HG03521 (cell line): ENCODE data around the gene SAPCD1.

Experiments
- ATAC-seq: cut with Tn5 transposase; IDR thresholded peaks from one replicate; pipeline ENCODE4 v1.9.1; 2021; ENCODE audit warnings: mild to moderate bottlenecking, moderate library complexity; ENCODE audit not compliant: unreplicated experiment

The SAPCD1 gene

GRCh38 chr6:31762356-31762755, at the start of gene SAPCD1:
Gene SAPCD1, plus strand, starts transcription at chr6:31762656. Its CDS starts 399 bp downstream, at chr6:31763055.
- ATAC-seq: no peak

DNA sequence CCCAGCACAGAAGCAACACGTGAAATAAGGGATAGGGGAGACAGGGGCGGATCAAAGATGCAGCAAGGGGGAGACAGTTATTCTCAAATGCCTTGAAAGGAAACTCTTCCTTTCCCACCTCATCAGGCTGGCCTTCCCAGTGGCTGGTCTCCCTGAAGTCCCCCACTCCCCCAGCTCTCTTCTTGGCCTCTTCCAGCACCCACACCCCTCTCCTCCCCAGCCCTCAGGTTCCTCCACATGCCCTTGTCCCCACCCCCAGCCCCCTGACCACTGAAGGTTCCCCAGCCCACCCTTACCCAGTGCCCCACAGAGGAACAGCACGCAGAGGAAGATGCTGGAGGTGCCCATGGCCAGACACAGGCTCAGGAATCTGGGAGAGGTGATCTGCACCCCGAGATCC, 49.0 kb upstream of the SAPCD1 start:
- ATAC-seq: no peak

DNA sequence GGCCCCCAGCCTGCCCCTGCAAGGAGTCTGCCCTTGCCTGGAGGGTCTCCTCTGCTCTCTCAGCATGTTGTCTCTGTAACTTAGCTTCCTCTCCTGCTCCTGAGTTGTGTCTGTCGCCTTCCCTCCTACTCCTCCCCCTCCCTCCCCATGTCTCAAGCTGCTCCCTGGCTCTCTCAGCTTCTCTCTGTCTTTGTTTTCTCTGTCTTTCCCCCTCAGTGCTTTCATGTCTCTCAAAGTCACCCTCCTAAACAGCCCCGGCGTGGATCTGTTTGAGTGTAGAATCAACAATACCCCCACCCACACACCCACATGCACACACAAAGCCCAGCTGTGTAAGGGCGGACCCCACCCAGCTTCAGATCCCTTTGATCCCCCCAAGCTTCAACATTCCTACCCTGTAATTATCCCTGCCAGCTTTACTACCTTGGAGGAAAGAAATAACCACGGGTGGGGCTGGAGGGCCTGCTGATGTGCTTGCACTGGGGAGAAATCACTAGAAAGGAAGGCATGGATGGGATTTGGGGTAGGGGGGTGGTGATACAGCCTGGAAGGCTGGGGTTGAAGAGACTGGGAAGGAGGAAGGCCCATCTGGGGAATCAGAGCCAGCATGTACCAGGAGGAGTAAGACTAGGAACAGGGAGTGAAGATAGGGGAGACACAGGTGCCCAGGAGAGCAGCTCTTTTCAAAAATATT, 48.3 kb upstream of the SAPCD1 start:
- ATAC-seq: no peak

- no peak for ATAC-seq
Measured at GRCh38 chr6:31715022-31715958, 47.2 kb upstream of the SAPCD1 start, which contains the start of gene LY6G6D. Gene LY6G6D, plus strand, starts transcription at chr6:31715348. Its CDS starts 8 bp downstream, at chr6:31715356.

GRCh38 chr6:31717499-31718222, 44.8 kb upstream of the SAPCD1 start:
- no peak for ATAC-seq

DNA sequence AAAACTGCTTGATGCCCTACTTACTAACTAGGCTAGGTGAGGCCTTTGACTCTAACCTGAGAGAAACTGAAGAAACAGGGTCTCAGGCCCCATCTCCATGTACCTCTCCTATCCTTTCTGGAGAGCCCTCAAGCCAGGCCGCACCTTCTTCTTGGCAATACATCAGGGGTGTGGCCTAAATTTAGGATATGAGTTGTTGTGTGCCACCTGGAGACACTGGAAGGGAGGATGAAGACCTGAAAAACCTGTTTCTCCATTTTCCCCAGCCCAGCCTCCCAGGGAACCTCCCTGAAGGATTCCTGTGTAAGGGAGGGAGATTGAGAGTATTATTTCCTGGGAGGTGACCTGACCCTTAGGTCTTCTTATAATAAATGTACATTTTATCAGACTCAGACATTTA, 44.2 kb upstream of the SAPCD1 start:
- no peak for ATAC-seq

DNA sequence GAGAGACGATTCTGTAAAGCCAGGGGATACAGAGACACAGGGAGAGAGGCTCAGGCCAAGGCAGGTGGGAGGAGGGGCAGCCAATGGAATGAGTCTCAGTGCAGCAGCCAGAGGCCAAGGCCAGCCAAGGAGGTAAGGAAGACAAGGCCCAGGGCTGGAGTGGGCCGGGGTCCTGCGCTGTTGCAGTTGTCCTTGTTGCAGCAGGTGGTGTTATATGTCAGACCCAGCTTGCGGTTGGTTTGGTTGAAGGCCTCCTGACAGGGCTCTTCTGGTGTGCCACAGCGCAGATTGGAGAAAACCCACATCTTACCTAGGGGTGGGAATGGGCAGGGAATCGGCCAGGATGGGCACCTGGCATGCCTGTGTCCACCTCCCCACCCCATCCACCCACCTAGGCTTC, 43.5 kb upstream of the SAPCD1 start:
- ATAC-seq: no peak

GRCh38 chr6:31720196-31720770, 42.2 kb upstream of the SAPCD1 start:
- ATAC-seq: no peak

DNA sequence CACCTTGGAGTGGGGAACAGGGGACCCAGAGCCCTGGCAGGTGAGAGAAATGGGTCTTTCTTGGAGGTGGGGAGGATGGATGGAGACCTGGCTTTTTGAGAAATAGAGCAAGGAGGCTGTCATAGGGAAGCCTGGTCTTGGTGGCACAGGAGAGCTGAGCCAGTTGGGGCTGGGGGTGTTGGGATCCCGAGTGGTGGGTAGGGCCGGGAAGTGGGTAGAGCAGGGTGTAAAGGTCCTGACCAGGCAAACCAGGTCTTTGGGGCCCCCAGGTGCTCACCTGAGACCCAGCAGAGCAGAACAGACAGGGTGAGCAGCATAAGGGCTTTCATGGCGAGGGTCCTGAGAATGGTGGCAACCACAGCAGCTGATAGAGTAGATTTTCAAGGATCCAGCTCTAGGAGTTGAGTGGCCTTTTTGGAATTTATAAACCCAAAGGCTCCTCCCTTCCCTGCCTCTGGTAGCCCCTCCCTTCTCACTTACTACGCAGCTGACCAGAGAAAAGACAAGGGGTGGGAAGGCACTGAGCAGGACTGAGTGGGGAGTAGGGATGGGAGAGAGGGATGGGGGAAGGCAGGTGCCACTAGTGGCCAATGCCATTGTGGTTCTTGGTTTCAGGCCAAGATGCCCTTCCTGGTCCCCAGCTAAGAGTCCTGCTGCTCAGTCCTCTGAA, 41.0 kb upstream of the SAPCD1 start, which contains the start of gene LY6G6C:
LY6G6C (minus strand) TSS at position 396 of the 670 bp plus-strand sequence; CDS start at position 329, 67 bp downstream.
- ATAC-seq: no peak

GRCh38 chr6:31722173-31722572, 40.3 kb upstream of the SAPCD1 start:
- no peak for ATAC-seq

DNA sequence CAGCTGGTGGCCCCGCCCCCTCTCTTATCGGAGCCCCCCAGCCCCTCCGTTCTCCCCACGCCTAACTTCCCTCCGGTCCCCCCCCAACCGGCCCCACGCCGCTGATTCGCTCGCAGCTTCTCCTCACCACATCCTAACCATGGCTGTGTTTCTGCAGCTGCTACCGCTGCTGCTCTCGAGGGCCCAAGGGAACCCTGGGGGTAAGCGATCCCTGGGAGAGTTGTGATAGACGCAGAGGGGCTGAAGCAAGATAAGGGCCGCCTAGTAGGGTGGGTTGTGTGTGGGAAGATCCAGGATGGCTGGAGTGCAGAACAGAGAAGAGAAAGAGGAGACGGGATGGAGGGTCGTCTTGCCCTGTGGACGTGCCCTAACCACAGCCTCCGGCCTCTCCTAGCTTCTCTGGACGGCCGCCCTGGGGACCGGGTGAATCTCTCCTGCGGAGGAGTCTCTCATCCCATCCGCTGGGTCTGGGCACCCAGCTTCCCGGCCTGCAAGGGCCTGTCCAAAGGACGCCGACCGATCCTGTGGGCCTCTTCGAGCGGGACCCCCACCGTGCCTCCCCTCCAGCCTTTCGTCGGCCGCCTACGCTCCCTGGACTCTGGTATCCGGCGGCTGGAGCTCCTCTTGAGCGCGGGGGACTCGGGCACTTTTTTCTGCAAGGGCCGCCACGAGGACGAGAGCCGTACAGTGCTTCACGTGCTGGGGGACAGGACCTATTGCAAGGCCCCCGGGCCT, 39.0 kb upstream of the SAPCD1 start, which contains the start of gene MPIG6B:
MPIG6B (plus strand) TSS at position 129 of the 735 bp plus-strand sequence; CDS start at position 140, 11 bp downstream.
- no peak for ATAC-seq

- no peak for ATAC-seq
Measured at GRCh38 chr6:31723980-31724691, 38.3 kb upstream of the SAPCD1 start.

- no peak for ATAC-seq
Measured at GRCh38 chr6:31725502-31726350, 36.7 kb upstream of the SAPCD1 start.

- no peak for ATAC-seq
Measured at GRCh38 chr6:31727034-31727716, 35.3 kb upstream of the SAPCD1 start.

DNA sequence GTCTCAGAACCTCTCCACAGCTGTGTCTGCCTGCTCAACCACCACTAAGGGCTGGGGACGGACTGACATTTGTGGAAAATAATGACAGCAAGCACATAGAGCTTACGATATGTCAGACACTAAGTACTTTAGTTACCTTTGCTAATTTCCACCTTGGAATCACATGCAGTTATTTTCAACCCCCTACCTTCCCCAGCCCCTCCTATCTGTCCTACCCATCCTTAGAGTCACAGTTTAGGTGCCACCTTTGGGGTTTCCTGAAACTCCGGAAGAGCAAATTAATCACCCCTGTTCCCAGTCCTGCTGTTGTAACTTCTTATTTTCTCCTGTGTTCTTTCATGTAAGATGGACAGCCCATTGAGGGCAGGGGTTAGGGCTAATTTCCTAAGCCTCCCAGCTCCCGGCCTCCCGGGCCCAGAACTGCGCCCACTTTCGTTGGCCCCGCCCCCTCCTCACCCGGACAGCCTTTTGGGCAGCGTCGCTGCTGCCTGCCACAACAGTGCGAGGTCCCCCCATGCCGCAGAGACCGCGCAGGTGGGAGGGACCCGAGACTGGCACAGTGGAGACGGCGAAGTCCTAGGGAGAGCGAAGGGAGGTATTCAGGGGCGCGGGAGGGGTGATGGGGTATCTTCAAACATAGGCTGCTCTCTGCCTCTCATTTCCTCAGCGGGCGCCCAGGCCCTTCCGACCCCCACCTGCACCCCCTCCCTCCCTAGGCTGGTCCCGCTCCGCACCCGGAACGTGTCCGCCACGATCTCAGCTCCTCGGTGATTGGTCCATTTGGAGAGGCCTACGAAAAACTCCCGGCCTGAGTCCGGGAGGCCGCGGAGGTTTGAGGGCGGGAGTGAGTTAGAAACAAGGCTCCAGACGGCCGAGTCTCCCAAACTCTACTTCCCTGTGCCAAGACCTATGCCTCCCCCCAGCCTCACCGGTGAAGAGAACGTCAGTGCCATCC, 34.5 kb upstream of the SAPCD1 start:
- ATAC-seq: no peak
